Stomach (tissue), 4 donors: ENCODE results near the gene SIRPD.

ENCODE experiments used
- CTCF ChIP-seq, 7 experiments: fragments of 450-650 bp in 4 of 7; fragments of 200-600 bp in 3 of 7; sonication (generic) in 3 of 7; IDR thresholded peaks; one replicate each; pipeline ENCODE4 v1.5.1; 2016 to 2019; ENCODE audit warnings: antibody characterized with exemption in 7 of 7, control low read depth in 2 of 7, mild to moderate bottlenecking in 1 of 7
- POLR2A ChIP-seq, 4 donors: fragments of 450-650 bp; IDR thresholded peaks; one replicate each; pipeline ENCODE4 v1.6.1; 2016; ENCODE audit warnings: antibody characterized with exemption in 4 of 4, control low read depth in 2 of 4, mild to moderate bottlenecking in 1 of 4, moderate library complexity in 1 of 4
- POLR2AphosphoS5 ChIP-seq, 3 donors: sonication (generic); formaldehyde crosslinking; IDR thresholded peaks; one replicate each; pipeline ENCODE4 v1.6.1; 2016; ENCODE audit warnings: antibody characterized with exemption in 3 of 3

GRCh38 chr20:1555952-1556351, 1.6 kb downstream of the SIRPD start:
- TF ChIP-seq CTCF (IDR thresholded peaks at IDR 0.05) (no peak), POLR2A (IDR thresholded peaks at IDR 0.05) (no peak), POLR2AphosphoS5 (IDR thresholded peaks at IDR 0.05) (no peak)
